GOT3 (cell line): ENCODE results near the gene RGS9BP.
A peak's percentile ranks its signal among the peaks of the same experiment; 100 is the strongest.
"Not testable (repeated sequence)": the region's sequence is repeated elsewhere in the genome, so short reads cannot be mapped to it uniquely, and the experiment has no call there.

Experiments
- DNase-seq: peaks from one replicate; lab custom pipeline; 2025; ENCODE audit warnings: mixed read lengths; lab: John Stamatoyannopoulos, UW

The RGS9BP gene

GRCh38 chr19:32675720-32676185 is at the start of gene RGS9BP:
RGS9BP (plus strand) TSS chr19:32675848; CDS start chr19:32676264, 416 bp downstream.
- DNase-seq, result peak; percentile 11

GRCh38 chr19:32626969-32627368 is 48.7 kb upstream of the RGS9BP start:
- DNase-seq, result no peak

GRCh38 chr19:32627714-32628270 is 47.9 kb upstream of the RGS9BP start:
- DNase-seq, result no peak

GRCh38 chr19:32630338-32630737 is 45.3 kb upstream of the RGS9BP start:
- no peak for DNase-seq

GRCh38 chr19:32631381-32631780 is 44.3 kb upstream of the RGS9BP start:
- DNase-seq, result no peak

- DNase-seq, result no peak
Measured at GRCh38 chr19:32637480-32637879, 38.2 kb upstream of the RGS9BP start.

- DNase-seq, result no peak
Measured at GRCh38 chr19:32638625-32639024, 37.0 kb upstream of the RGS9BP start.

- DNase-seq, result no peak
Measured at GRCh38 chr19:32642771-32643170, 32.9 kb upstream of the RGS9BP start.

GRCh38 chr19:32646556-32646955 is 29.1 kb upstream of the RGS9BP start:
- DNase-seq, result no peak

- DNase-seq, result no peak
Measured at GRCh38 chr19:32647361-32647760, 28.3 kb upstream of the RGS9BP start.

GRCh38 chr19:32649751-32650150 is 25.9 kb upstream of the RGS9BP start:
- no peak for DNase-seq

- no peak for DNase-seq
Measured at GRCh38 chr19:32650671-32651070, 25.0 kb upstream of the RGS9BP start.

GRCh38 chr19:32651729-32652140 is 23.9 kb upstream of the RGS9BP start:
- DNase-seq, result no peak

- not testable (repeated sequence) for DNase-seq
Measured at GRCh38 chr19:32652331-32652730, 23.3 kb upstream of the RGS9BP start.

GRCh38 chr19:32652894-32653598 is 22.6 kb upstream of the RGS9BP start:
- DNase-seq, result no peak

GRCh38 chr19:32653599-32653915 is 22.1 kb upstream of the RGS9BP start:
- DNase-seq, result no peak

GRCh38 chr19:32656379-32656778 is 19.3 kb upstream of the RGS9BP start:
- DNase-seq, result not testable (repeated sequence)

- DNase-seq, result no peak
Measured at GRCh38 chr19:32658075-32658474, 17.6 kb upstream of the RGS9BP start.

- no peak for DNase-seq
Measured at GRCh38 chr19:32658527-32658926, 17.1 kb upstream of the RGS9BP start.

GRCh38 chr19:32661318-32661717 is 14.3 kb upstream of the RGS9BP start:
- DNase-seq, result no peak

- DNase-seq, result no peak
Measured at GRCh38 chr19:32662186-32662585, 13.5 kb upstream of the RGS9BP start.

GRCh38 chr19:32666084-32666483 is 9.6 kb upstream of the RGS9BP start:
- no peak for DNase-seq

- no peak for DNase-seq
Measured at GRCh38 chr19:32669310-32669709, 6.3 kb upstream of the RGS9BP start.
